Immature natural killer cell (primary cell): ENCODE data around the gene SEMA6B. TPM values are rescaled to one million over a fixed set of nuclear protein-coding genes. Genes with fewer than 3 reads are reported as not detected.
"Not testable (repeated sequence)": the region's sequence is repeated elsewhere in the genome, so short reads cannot be mapped to it uniquely, and the experiment has no call there.

Experiments used
- DNase-seq, 3 donors: peaks; one replicate each; pipeline ENCODE4 v3.0.0; 2022; ENCODE audit warnings: mixed read lengths in 1 of 3
- H3K27ac Mint-ChIP-seq, 6 donors: one replicate each; pipeline ENCODE4 v1.8.0; 2020; ENCODE audit warnings: mixed read lengths in 6 of 6, mild to moderate bottlenecking in 5 of 6, inconsistent platforms in 4 of 6, moderate library complexity in 3 of 6
- H3K27me3 Mint-ChIP-seq, 3 donors: one replicate each; pipeline ENCODE4 v1.8.0; 2020 to 2021; ENCODE audit warnings: low read depth in 3 of 3, mild to moderate bottlenecking in 3 of 3, mixed read lengths in 3 of 3, moderate library complexity in 3 of 3, inconsistent platforms in 1 of 3
- H3K36me3 Mint-ChIP-seq, 3 donors: one replicate each; pipeline ENCODE4 v1.8.0; 2020; ENCODE audit warnings: mixed read lengths in 3 of 3, inconsistent platforms in 2 of 3, mild to moderate bottlenecking in 2 of 3
- H3K4me1 Mint-ChIP-seq, 2 donors: one replicate each; pipeline ENCODE4 v1.8.0; 2020; ENCODE audit warnings: inconsistent platforms in 2 of 2, mild to moderate bottlenecking in 2 of 2, mixed read lengths in 2 of 2, moderate library complexity in 1 of 2
- H3K4me3 Mint-ChIP-seq, 5 donors: one replicate each; pipeline ENCODE4 v1.8.0; 2020; ENCODE audit warnings: mild to moderate bottlenecking in 5 of 5, mixed read lengths in 5 of 5, inconsistent platforms in 3 of 5, moderate library complexity in 3 of 5
- H3K9me3 Mint-ChIP-seq, 6 donors: one replicate each; pipeline ENCODE4 v1.8.0; 2020; ENCODE audit warnings: mild to moderate bottlenecking in 6 of 6, mixed read lengths in 6 of 6, inconsistent platforms in 4 of 6, moderate library complexity in 3 of 6
- polyA plus RNA-seq, 3 donors: library from polyadenylated mRNA; unstranded; fragments of 300-500 nt; fragmentation: Illumina TruSeq; gene quantifications; one replicate each; pipeline ENCODE4 v1.2.3, GENCODE V29; 2021

Gene SEMA6B
- polyA plus RNA-seq, 3 donors from 2014 or later = not detected

DNA sequence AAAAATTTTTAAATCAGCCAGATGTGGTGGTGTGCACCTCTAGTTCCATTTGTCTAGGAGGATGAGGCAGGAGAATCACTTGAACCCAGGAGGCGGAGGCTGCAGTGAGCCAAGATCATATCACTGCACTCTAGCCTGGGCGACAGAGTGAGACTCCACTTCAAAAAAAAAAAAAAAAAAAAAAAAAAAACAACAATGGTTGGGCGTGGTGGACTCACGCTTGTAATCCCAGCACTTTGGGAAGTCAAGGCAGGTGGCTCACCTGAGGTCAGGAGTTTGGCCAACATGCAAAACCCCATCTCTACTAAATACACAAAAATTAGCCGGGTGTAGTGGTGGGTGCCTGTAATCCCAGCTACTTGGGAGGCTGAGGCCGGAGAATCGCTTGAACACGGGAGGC, 32.1 kb downstream of the SEMA6B start:
- not testable (repeated sequence) for H3K27me3 Mint-ChIP-seq, H3K27ac Mint-ChIP-seq, H3K9me3 Mint-ChIP-seq, H3K4me3 Mint-ChIP-seq, DNase-seq, H3K36me3 Mint-ChIP-seq, H3K4me1 Mint-ChIP-seq

DNA sequence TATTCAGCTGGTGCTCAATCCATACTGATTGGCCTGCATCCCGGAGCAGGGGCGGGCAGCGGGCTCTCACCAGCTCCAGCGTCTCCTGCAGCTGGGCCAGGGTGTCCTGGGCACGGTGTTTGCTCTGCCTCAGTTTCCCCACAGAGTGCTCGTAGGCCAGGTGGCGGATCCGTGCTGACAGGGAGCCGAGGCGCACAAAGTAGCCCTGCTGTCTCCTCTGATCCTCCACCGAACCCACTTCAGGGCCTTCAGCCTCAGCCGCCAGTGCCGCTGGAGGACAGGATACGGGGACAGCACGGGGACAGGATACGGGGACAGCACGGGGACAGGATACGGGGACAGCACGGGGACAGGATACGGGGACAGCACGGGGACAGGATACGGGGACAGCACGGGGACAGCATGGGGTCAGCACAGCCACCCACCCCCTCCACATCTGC, 33.9 kb downstream of the SEMA6B start:
- DNase-seq = no peak
- Mint-ChIP-seq H3K27me3 (peaks cover 1 to 5% (median 2%) of the 10 kb centered on the region in 3 donors), H3K36me3 (no peaks in the 10 kb centered on the region), H3K4me3 (no peak overlapping the region), H3K27ac (no peak overlapping the region), H3K4me1 (no peaks in the 10 kb centered on the region), H3K9me3 (no peaks in the 10 kb centered on the region)

DNA sequence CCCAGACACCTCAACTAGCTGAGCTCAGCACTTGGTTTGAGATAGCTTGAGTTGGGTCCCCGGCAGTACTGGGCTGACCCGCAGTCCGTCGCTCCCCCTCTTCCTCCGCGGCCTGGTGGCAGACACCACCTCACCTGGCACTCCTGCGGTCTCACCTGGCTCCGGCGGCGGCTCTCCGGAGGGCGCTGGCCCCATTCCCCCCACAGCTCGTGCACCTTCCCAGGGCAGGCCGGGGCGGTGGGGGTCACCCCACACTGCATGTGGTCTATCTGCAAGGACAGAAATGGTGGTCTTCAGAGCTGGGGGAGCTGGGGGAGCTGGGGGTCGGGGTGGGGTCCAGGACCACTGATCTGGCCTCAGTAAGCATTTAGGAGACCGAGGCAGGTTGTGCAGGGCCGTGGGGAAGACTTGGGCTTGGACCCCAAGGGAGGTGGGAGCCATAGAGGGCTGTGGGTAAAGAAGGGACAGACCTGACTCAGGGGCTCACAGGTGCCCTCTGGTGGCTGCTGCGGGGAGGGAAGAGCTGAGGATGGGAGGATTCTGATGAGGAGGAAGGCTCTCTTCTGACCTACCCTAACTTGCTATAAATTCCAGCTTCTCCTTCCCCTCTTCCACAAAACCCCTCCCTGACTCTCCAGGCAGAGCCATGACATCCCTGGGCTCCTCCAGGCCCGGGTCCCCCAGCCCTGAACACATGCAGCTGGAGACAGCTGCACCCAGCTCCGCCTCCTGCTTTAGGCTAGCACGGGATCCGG, 34.5 kb downstream of the SEMA6B start:
- peaks cover 1 to 5% (median 2%) of the 10 kb centered on the region in 3 donors for H3K27me3 Mint-ChIP-seq
- H3K4me1 Mint-ChIP-seq = no peaks in the 10 kb centered on the region
- H3K4me3 Mint-ChIP-seq = no peak overlapping the region
- peak; percentile 29 to 51 (median 49) for DNase-seq
- no peak overlapping the region for H3K27ac Mint-ChIP-seq
- no peaks in the 10 kb centered on the region for H3K36me3 Mint-ChIP-seq
- H3K9me3 Mint-ChIP-seq = no peaks in the 10 kb centered on the region

DNA sequence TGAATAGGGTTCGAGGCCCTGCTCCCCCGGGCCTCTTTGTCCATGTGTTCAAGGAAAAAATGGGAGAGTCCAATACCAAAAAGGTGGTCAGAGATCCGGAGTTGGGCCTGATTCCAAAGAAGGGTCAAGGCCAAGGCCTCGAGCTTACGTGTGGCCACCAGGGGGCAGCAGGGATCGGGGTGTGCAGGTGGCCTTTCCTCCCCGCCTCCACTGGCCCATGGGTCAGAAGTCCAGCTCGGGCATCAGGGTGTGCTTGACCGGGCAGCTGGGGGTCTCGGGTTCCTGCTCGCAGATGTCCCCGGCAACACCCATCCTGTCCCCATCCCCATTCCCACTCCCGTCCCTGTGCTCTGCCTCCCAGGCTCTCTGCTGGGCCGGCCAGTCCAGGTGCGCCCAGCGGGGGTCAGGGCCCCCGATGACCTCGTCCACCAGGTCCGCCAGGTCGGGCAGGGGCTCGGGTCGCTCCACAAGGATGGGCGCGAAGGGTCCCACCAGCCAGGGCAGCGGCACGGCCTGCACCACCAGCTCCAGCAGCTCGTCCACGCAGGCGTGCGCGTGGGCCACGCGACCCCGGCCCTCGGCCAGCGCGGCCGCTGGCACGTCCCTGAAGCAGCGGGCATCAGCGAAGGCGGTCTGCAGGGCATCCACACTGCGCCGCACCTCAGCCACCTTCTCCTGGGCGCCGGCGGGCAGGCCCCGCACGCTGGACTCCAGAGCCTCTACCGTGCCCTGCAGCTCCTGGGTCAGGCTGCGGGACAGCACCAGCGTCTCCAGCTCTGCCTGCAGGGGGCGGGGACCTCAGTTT, 36.0 kb downstream of the SEMA6B start:
- H3K4me3 Mint-ChIP-seq = no peak overlapping the region
- peak in 2 of 3 donors; percentile 9 to 14 for DNase-seq
- no peaks in the 10 kb centered on the region for H3K9me3 Mint-ChIP-seq
- H3K27ac Mint-ChIP-seq = no peak overlapping the region
- peaks cover 2 to 5% (median 4%) of the 10 kb centered on the region in 3 donors for H3K27me3 Mint-ChIP-seq
- H3K36me3 Mint-ChIP-seq = no peaks in the 10 kb centered on the region
- no peaks in the 10 kb centered on the region for H3K4me1 Mint-ChIP-seq

DNA sequence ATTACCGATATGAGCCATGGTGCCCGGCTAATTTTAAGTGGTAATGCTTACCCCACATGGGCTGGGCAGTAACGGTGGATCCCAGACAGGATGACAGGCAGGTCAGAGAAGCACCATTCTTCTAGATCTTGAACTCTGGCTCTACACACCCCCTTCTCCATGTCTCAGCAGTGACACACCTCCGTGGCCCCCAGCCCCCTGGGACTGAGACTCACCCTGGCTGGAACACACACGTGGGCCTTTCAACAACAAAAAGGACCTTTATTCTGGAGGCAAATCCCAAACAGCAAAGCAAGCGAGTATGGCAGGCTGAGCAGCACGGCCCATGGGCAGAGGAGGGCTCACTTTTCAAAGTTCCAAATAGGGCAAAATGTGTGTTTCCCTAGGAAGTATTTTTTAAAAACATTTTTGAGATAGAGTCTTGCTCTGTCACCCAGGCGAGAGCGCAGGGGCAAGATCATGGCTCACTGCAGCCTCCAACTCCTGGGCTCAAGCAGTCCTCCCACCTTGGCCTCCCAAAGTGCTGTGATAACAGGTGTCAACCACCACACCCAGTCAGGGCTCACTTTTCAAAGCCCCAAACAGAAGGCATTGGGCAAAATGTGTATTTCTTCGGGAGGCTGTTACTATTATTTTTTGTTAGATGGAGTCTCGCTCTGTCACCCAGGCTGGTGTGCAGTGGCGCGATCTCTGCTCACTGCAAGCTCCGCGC, 37.0 kb downstream of the SEMA6B start:
- no peak for DNase-seq
- Mint-ChIP-seq H3K27ac (no peak overlapping the region), H3K27me3 (peaks cover 2 to 5% (median 4%) of the 10 kb centered on the region in 3 donors), H3K4me1 (no peaks in the 10 kb centered on the region), H3K4me3 (no peak overlapping the region), H3K9me3 (no peaks in the 10 kb centered on the region), H3K36me3 (no peaks in the 10 kb centered on the region)

DNA sequence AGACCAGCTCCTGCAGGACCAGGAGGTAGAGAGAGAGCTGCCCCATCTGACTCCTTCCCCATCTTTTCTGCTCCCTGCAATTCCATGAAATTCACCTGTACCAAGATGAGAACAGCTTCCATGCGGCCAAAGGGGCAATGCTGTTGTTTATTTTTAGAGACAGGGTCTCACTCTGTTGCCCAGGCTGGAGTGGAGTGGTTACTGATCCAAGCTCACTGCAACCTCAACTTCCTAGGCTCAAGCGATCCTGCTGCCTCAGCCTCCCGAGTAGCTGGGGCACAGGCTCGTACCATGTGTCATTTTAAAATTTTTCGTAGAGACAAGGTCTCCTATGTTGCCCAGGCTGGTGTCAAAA, 37.6 kb downstream of the SEMA6B start:
- no peak for DNase-seq
- Mint-ChIP-seq H3K9me3 (no peaks in the 10 kb centered on the region), H3K27ac (no peak overlapping the region), H3K4me1 (no peaks in the 10 kb centered on the region), H3K36me3 (no peaks in the 10 kb centered on the region), H3K4me3 (no peak overlapping the region), H3K27me3 (peaks cover 2 to 5% (median 4%) of the 10 kb centered on the region in 3 donors)

DNA sequence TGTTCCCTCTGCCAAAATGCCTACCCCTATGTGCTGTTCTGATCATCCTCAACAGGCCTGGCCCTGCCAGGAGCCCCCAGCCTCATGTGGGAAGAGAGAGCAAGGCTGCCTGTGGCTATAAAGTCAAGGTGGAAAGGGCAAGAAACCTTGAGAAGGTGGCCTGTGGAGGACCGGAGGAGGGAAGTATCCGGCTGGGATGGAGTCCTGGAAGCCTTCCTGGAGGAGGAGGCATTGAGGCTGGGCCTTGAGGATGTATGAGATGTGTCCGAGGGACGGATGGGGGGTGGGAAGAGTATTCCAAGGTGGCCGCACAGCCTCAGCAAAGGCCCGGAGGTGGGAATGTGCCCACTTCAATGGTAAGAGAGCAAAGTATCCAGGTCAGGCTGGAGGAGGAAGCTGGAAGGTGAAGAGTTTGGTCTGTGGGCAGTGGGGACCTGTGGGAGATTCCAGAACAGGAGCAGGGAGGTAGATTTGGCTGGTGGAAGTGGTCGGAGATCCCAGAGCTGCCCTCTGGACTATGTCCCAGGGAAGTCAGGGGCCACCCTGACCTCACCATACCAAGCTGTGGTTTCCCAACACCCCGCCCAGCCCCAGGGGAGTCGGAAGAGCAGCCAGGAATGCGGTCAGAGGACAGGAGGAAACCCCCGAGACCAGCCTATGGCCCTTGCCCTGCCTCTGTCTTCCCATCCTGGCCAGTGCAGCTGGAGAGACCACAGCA, 38.2 kb downstream of the SEMA6B start:
- no peaks in the 10 kb centered on the region for H3K9me3 Mint-ChIP-seq
- no peaks in the 10 kb centered on the region for H3K36me3 Mint-ChIP-seq

DNA sequence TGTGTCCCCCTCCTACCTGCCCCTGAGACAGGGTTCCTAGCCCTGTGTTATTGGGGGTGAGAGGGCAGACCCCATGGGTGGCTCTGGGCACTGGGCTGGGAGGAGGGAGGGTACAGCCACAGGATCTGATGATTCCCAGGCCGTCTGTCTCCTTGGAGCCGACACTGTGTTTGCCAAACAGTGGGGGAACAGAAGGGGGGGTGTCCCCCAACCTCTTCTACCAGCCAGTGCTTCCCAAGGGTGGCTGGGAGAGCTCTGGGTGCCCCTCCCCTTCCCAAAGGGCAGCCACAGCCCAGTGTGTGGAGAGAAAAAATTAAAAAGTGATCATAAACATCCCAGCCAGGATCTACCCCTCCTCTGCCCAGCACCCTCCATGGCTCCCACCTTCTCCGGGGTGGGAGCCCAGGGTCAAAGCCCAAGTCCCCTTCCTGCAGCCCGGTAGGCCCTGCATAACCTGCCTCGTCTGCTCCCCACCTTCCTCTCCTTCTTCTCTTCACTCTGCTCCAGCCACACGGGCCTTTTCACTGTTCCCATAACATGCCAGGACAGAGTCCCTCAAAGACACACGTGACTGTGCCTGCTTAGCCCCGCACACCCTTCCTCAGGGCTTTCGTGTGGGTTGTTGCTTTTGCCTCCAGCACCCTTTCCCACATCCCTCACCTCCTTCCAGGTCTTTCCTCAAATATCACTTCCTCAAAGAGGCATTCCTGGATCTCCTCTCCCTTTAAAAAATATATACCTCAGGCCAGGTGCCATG, 39.8 kb downstream of the SEMA6B start:
- Mint-ChIP-seq H3K4me3 (no peak overlapping the region), H3K27ac (no peak overlapping the region), H3K36me3 (no peaks in the 10 kb centered on the region), H3K4me1 (no peaks in the 10 kb centered on the region), H3K27me3 (peaks cover 2 to 4% (median 2%) of the 10 kb centered on the region in 3 donors), H3K9me3 (no peaks in the 10 kb centered on the region)
- no peak for DNase-seq

More for the DNA sequence above, 38.2 kb downstream of the SEMA6B start:
- Mint-ChIP-seq H3K27me3 (peaks cover 2 to 5% (median 4%) of the 10 kb centered on the region in 3 donors), H3K4me3 (no peak overlapping the region), H3K27ac (peak overlapping the region in 1 of 6 donors; percentile 71), H3K4me1 (no peaks in the 10 kb centered on the region)
- no peak for DNase-seq

DNA sequence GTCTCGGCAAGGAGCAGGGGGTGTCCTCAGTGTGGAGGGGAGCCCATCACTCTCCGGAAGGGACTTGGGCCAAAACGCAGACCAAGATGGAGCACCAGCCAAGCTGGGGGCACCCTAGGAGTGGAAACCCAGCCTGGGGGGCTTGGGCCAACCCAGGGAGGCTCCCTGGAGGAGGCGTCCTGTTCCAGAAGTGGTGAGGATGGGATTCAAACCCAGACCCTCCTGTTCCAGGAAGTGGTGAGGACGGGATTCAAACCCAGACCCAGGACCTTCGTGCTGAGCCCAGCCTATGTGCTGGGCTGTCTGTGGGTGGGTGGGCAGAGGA, 40.4 kb downstream of the SEMA6B start:
- no peaks in the 10 kb centered on the region for H3K36me3 Mint-ChIP-seq
- no peak overlapping the region for H3K4me3 Mint-ChIP-seq
- no peak overlapping the region for H3K27ac Mint-ChIP-seq
- DNase-seq = no peak
- H3K27me3 Mint-ChIP-seq = peaks cover 2 to 4% (median 2%) of the 10 kb centered on the region in 3 donors
- H3K9me3 Mint-ChIP-seq = no peaks in the 10 kb centered on the region
- H3K4me1 Mint-ChIP-seq = no peaks in the 10 kb centered on the region

DNA sequence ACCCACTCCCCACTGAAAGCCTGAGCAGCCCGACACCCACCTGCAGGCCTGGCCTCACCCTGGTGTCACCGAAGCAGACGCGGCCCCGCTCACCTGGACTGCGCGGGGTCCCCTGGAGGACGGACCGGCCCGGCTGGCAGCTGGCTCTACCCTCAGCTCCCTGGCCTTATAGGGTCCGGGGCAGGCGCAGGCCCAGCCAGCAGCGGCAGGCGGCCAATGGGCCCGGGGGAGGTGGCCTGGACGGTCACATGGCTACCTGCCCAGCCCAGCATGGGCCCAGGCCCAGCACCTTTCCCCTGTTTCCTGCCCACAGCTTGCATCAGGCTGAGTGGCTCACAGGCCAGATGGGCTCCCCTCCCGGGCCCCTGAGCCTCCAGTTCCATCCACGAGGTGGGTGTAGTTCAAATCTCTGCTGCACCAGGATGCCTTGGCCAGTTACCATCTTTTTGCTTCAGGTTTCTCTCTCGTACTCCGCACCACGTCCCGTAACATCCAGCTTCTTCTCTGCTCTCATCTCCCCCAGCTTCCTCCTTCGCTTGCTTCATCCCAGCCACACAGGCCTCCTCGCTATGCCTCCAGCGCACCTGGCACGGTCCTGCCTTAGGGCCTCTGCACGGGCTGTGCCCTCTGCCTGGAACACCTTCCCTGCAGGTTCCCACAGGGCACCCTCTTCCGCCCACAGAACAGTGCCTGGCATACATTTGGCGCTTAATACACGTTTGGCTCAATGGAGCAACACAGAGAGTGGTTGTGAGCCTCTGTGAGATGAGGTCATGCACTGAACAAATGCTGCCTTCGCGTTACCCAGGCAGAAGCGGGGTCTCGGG, 40.9 kb downstream of the SEMA6B start, which contains the start of gene PLIN4:
Gene PLIN4, minus strand, starts transcription at position 142 of the 827 bp plus-strand sequence. CDS start 214 bp downstream, outside the sequence.
- Mint-ChIP-seq H3K4me1 (no peaks in the 10 kb centered on the region), H3K27ac (no peak within 1 kb of the TSS)

DNA sequence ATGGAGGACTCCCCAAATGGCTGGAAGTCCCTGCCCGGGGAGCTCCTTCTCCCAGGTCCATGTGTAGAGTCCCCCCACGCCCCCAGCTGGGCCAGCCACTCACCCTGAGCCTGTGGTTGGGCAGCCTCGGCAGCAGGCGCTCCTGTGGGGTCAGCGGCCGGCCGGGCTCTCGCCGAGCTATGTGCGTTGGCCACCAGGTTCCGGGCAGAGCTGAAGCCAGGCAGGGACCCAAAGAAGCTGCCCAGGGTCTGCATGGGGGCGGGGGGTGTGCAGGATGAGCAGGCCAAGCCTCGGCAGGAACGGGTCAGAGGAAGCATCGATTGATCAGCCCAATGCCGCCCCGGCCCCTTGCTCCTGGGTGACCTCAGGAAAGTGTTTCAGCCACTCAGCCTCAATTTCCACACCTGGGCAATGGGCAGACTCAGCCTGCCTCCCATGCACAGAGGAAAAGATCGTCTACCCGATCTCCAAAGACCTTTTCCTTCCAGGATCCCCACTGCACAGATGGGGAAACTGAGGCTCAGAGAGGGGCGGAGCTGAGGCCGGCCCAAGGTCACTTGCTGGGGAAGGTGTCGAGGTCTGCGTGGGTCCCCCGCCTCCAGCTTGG, 41.9 kb downstream of the SEMA6B start:
- Mint-ChIP-seq H3K27me3 (peaks cover 0 to 4% (median 2%) of the 10 kb centered on the region in 3 donors), H3K4me1 (no peaks in the 10 kb centered on the region), H3K4me3 (no peak overlapping the region), H3K36me3 (no peaks in the 10 kb centered on the region), H3K9me3 (no peaks in the 10 kb centered on the region), H3K27ac (no peak overlapping the region)
- no peak for DNase-seq

More for the DNA sequence above, 40.9 kb downstream of the SEMA6B start, which contains the start of gene PLIN4:
- Mint-ChIP-seq H3K9me3 (no peaks in the 10 kb centered on the region), H3K36me3 (no peaks in the 10 kb centered on the region), H3K27me3 (peaks cover 0 to 4% (median 2%) of the 10 kb centered on the region in 3 donors), H3K4me3 (no peak within 1 kb of the TSS)
- no peak for DNase-seq

DNA sequence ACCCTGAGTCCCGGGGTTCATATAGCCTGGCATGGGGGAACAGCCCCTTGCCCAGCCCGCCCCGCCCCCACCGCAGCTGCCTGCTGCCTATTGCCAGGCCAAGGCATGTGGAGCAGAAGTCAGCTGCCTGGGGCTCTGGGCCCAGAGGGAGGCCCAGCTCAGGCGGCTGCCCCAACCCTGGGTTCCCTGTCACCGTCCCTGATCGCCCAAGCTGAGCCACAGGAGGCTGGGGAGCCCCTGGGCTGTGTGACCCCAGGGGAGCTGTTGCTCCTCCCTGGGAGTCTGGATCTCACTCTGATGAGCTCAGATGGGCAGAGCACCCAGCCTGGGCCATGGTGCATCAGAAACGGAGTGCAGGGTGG, 42.6 kb downstream of the SEMA6B start:
- peaks cover 0 to 4% (median 2%) of the 10 kb centered on the region in 3 donors for H3K27me3 Mint-ChIP-seq
- no peak overlapping the region for H3K4me3 Mint-ChIP-seq

More for the DNA sequence above, 42.6 kb downstream of the SEMA6B start:
- Mint-ChIP-seq H3K36me3 (no peaks in the 10 kb centered on the region), H3K4me1 (no peaks in the 10 kb centered on the region), H3K9me3 (no peaks in the 10 kb centered on the region), H3K27ac (no peak overlapping the region)
- DNase-seq = no peak
